ENCODE data around the gene RAB25.

DNA sequence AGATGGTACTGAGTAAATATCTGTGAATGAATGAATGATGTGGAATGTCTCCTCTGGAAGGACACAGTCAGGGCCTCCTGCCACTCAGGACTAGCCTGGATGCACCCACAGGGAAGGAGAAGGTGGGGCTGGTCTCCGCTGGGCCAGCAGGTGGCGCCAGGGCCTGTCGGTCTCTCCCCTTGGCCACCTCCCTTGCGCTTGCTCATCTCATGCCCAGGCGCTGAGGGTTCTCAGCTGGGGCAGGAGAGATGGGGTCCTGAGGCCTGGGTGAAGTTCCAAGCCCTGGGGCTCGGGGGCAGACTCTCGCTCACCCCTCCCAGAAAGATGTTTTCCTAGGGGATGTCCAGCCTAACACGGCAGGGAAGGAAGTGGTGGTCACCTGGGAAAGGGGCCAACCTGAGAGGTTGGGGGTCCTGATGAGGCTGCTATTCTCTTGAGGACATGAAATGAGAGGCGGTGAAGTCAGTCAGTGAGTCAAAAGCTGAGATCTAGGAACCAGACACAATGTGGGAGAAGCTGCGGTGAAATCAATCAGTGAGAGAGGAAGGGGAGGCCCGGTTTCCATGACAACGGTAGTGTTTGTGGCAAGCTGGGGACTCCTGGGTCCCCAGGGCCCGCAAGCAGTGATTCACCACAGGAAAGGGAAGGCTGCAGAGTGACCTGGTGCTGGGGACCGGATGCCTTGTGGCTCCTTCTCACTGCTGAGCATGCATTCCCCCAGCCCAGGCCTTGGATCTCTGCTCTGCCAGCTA is 35.9 kb downstream of the RAB25 start:
- TF ChIP-seq, protein P1, sequence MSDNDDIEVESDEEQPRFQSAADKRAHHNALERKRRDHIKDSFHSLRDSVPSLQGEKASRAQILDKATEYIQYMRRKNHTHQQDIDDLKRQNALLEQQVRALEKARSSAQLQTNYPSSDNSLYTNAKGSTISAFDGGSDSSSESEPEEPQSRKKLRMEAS (IDR thresholded peaks at IDR 0.05): no peak
- TF ChIP-seq FOXA1 (IDR thresholded peaks at IDR 0.05) (no peak), EGR1 (IDR thresholded peaks at IDR 0.05; ENCODE audit: low read depth in 2 of 2) (no peak), JUND (IDR thresholded peaks at IDR 0.05) (no peak)
- TF ChIP-seq, protein P2, sequence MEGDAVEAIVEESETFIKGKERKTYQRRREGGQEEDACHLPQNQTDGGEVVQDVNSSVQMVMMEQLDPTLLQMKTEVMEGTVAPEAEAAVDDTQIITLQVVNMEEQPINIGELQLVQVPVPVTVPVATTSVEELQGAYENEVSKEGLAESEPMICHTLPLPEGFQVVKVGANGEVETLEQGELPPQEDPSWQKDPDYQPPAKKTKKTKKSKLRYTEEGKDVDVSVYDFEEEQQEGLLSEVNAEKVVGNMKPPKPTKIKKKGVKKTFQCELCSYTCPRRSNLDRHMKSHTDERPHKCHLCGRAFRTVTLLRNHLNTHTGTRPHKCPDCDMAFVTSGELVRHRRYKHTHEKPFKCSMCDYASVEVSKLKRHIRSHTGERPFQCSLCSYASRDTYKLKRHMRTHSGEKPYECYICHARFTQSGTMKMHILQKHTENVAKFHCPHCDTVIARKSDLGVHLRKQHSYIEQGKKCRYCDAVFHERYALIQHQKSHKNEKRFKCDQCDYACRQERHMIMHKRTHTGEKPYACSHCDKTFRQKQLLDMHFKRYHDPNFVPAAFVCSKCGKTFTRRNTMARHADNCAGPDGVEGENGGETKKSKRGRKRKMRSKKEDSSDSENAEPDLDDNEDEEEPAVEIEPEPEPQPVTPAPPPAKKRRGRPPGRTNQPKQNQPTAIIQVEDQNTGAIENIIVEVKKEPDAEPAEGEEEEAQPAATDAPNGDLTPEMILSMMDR (IDR thresholded peaks at IDR 0.05; ENCODE audit: low read depth, low read length, missing input control): peak; percentile 94
- TF ChIP-seq, protein P3, sequence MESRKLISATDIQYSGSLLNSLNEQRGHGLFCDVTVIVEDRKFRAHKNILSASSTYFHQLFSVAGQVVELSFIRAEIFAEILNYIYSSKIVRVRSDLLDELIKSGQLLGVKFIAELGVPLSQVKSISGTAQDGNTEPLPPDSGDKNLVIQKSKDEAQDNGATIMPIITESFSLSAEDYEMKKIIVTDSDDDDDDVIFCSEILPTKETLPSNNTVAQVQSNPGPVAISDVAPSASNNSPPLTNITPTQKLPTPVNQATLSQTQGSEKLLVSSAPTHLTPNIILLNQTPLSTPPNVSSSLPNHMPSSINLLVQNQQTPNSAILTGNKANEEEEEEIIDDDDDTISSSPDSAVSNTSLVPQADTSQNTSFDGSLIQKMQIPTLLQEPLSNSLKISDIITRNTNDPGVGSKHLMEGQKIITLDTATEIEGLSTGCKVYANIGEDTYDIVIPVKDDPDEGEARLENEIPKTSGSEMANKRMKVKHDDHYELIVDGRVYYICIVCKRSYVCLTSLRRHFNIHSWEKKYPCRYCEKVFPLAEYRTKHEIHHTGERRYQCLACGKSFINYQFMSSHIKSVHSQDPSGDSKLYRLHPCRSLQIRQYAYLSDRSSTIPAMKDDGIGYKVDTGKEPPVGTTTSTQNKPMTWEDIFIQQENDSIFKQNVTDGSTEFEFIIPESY (IDR thresholded peaks at IDR 0.05): no peak
